ENCODE results near the gene MPPED1. TPM values are rescaled to one million over a fixed set of nuclear protein-coding genes. Genes with fewer than 3 reads are reported as not detected.

Gene MPPED1
- total RNA-seq, 2 donors from 2014 or later = not detected

DNA sequence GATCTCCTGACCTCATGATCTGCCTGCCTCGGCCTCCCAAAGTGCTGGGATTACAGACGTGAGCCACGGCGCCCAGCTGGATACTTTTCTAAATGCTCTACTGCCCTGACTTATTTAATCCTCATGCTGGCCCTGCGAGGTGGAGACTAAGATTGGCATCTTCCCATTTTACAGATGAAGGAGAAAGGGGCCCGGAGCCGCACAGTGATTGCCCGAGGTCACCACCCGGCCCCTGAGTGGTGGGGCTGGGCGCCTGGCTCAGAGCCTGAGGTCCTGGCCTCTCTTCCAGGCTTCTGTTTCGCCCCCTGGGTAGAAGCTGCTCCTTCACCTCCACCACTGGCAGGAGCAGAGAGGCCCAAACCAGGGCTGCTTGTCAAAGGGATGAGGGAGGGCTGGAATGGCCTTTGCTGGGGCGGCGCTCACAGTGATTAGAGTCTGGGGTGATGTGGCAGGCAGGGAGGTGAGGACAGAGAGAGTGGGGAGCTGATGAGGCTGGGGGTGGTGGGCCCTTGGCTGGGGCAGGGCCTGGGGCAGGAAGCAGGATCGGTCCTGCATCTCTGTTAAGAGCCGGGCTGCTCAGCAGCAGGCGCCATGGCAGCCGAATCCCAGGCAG lies 15.4 kb upstream of the MPPED1 start:
- intact Hi-C loops (cut with DNase I) = no loop called here
- H3K9me3 ChIP-seq = no peaks in the 10 kb centered on the region
- H3K36me3 ChIP-seq (replicated peaks in 1 of 2; ENCODE audit: insufficient read depth in 1 of 2, low read depth in 2 of 2) = no peaks in the 10 kb centered on the region
- peaks cover 0 to 9% of the 10 kb centered on the region in 2 donors for H3K27me3 ChIP-seq
- H3K4me1 ChIP-seq = no peaks in the 10 kb centered on the region
- 50 to 52% methylated on average over 16 to 17 of the region's 17 CpGs for WGBS, 2 donors
- H3K27ac ChIP-seq = no peak overlapping the region
- no peak overlapping the region for H3K4me3 ChIP-seq
- no peak for TF ChIP-seq POLR2A (IDR thresholded peaks at IDR 0.05)
- TF ChIP-seq, protein P1, sequence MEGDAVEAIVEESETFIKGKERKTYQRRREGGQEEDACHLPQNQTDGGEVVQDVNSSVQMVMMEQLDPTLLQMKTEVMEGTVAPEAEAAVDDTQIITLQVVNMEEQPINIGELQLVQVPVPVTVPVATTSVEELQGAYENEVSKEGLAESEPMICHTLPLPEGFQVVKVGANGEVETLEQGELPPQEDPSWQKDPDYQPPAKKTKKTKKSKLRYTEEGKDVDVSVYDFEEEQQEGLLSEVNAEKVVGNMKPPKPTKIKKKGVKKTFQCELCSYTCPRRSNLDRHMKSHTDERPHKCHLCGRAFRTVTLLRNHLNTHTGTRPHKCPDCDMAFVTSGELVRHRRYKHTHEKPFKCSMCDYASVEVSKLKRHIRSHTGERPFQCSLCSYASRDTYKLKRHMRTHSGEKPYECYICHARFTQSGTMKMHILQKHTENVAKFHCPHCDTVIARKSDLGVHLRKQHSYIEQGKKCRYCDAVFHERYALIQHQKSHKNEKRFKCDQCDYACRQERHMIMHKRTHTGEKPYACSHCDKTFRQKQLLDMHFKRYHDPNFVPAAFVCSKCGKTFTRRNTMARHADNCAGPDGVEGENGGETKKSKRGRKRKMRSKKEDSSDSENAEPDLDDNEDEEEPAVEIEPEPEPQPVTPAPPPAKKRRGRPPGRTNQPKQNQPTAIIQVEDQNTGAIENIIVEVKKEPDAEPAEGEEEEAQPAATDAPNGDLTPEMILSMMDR (IDR thresholded peaks at IDR 0.05) = no peak
- no peak for DNase-seq
- ATAC-seq = no peak

- no peak for ATAC-seq
- 16 to 25% methylated on average over 11 to 22 of the region's 23 CpGs for WGBS, 2 donors
Measured at GRCh38 chr22:43396934-43397457, 14.8 kb upstream of the MPPED1 start.

DNA sequence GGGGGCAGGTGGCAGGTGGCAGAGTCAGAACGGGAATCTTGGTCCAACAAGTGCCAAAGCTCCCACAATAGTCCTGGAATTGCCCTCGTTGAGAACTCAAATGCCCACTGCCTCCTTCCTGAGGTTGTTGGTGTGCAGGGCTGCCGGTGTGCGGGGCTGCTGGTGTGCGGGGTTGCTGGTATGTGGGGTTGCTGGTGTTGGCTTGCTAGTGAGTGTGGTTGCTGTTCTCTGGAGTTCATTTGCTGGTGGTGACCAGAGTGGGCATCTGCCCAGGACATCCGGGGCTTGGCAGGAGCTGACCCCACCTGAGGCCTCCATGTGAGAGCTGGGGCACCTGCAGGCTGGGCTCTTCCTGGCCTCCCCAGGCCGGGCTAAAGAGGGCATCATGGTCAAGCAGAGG lies 14.0 kb upstream of the MPPED1 start:
- Histone ChIP-seq H3K27me3 (peaks cover 0 to 9% of the 10 kb centered on the region in 2 donors), H3K4me3 (no peak overlapping the region), H3K36me3 (replicated peaks in 1 of 2; ENCODE audit: insufficient read depth in 1 of 2, low read depth in 2 of 2) (no peaks in the 10 kb centered on the region), H3K27ac (no peak overlapping the region), H3K4me1 (no peaks in the 10 kb centered on the region), H3K9me3 (no peaks in the 10 kb centered on the region)
- DNase-seq (no peak), ATAC-seq (no peak)
- intact Hi-C loops (cut with DNase I) = no loop called here
- no peak for TF ChIP-seq POLR2A (IDR thresholded peaks at IDR 0.05)
- TF ChIP-seq, protein P1 (IDR thresholded peaks at IDR 0.05) = no peak
- 0 to 70% methylated on average over 1 to 7 of the region's 7 CpGs for WGBS, 2 donors

More at GRCh38 chr22:43396934-43397457, 14.8 kb upstream of the MPPED1 start:
- TF ChIP-seq, protein P1 (IDR thresholded peaks at IDR 0.05) = no peak
- Histone ChIP-seq H3K27ac (no peak overlapping the region), H3K4me1 (no peaks in the 10 kb centered on the region), H3K36me3 (replicated peaks in 1 of 2; ENCODE audit: insufficient read depth in 1 of 2, low read depth in 2 of 2) (no peaks in the 10 kb centered on the region), H3K4me3 (no peak overlapping the region), H3K27me3 (peaks cover 0 to 9% of the 10 kb centered on the region in 2 donors), H3K9me3 (no peaks in the 10 kb centered on the region)
- DNase-seq = no peak
- intact Hi-C loops (cut with DNase I) = no loop called here

DNA sequence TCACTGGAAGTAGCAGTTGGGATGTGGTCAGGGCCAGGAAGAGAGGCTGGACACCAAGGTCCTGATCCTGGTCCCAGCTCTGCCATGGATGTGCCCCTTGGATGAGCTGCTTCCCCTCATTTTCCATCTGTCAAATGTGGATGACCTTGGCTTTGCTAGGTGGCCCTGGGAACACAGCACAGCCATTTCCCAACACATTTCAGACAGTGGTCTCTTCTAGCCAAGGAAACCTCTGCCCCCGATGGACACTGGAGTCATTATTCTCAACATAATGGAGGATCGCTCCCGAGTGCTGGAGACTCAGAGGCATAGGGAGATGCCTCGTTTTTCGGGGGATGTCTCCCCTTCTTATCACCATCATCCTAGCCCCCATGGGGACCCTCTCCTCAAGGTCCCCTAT lies 13.6 kb upstream of the MPPED1 start:
- Histone ChIP-seq H3K36me3 (replicated peaks in 1 of 2; ENCODE audit: insufficient read depth in 1 of 2, low read depth in 2 of 2) (no peaks in the 10 kb centered on the region), H3K27me3 (peaks cover 0 to 9% of the 10 kb centered on the region in 2 donors), H3K4me3 (no peak overlapping the region), H3K9me3 (no peaks in the 10 kb centered on the region), H3K27ac (no peak overlapping the region), H3K4me1 (no peaks in the 10 kb centered on the region)
- DNase-seq = no peak
- intact Hi-C loops (cut with DNase I) = no loop called here
- TF ChIP-seq, protein P1 (IDR thresholded peaks at IDR 0.05) = no peak
- TF ChIP-seq POLR2A (IDR thresholded peaks at IDR 0.05) = no peak
- no peak for ATAC-seq
- WGBS, 2 donors = 56% methylated on average over 5 of the region's 5 CpGs

- DNase-seq (no peak), ATAC-seq (no peak)
- no peaks in the 10 kb centered on the region for H3K9me3 ChIP-seq
- no peak for TF ChIP-seq POLR2A (IDR thresholded peaks at IDR 0.05)
- TF ChIP-seq, protein P1 (IDR thresholded peaks at IDR 0.05) = no peak
- no peak overlapping the region for H3K4me3 ChIP-seq
- intact Hi-C loops (cut with DNase I) = no loop called here
- 65 to 76% methylated on average over 8 of the region's 8 CpGs for WGBS, 2 donors
- H3K27me3 ChIP-seq = peaks cover 0 to 9% of the 10 kb centered on the region in 2 donors
- H3K27ac ChIP-seq = no peak overlapping the region
- no peaks in the 10 kb centered on the region for H3K36me3 ChIP-seq (replicated peaks in 1 of 2; ENCODE audit: insufficient read depth in 1 of 2, low read depth in 2 of 2)
- no peaks in the 10 kb centered on the region for H3K4me1 ChIP-seq
Measured at GRCh38 chr22:43398910-43399309, 12.9 kb upstream of the MPPED1 start.

Data from body of pancreas (tissue), 4 donors.